WTC11 (cell line): ENCODE data around the gene IFRD2. TPM values are rescaled to one million over a fixed set of nuclear protein-coding genes. Genes with fewer than 3 reads are reported as not detected.

ENCODE experiments used
- ATAC-seq: fragments of 200-7000 bp; cut with Tn5 transposase; 2 replicates; pipeline ENCODE4 v1.10.0; 2021; ENCODE audit warnings: mild to moderate bottlenecking, moderate library complexity
- CTCF ChIA-PET: fragments of 300-600 bp; sonication (Branson Sonifier 250); formaldehyde crosslinking; loops from one replicate; lab custom pipeline; 2021; ENCODE audit warnings: antibody characterized with exemption; lab: Charles Lee
- POLR2A ChIA-PET: fragments of 350-600 bp; sonication (Branson Sonifier 250); formaldehyde crosslinking; loops from one replicate; lab custom pipeline; 2021; ENCODE audit warnings: antibody characterized with exemption; lab: Charles Lee
- DNase-seq: peaks from one replicate; pipeline ENCODE4 v3.0.0; 2021; ENCODE audit warnings: low spot score
- H3K27ac Mint-ChIP-seq: 2 replicates; pipeline ENCODE4 v1.8.0; 2021; ENCODE audit warnings: mixed read lengths
- H3K27me3 Mint-ChIP-seq: 2 replicates; pipeline ENCODE4 v1.8.0; 2021; ENCODE audit warnings: low read depth, mild to moderate bottlenecking, moderate library complexity, mixed read lengths
- H3K36me3 Mint-ChIP-seq: 2 replicates; pipeline ENCODE4 v1.8.0; 2021; ENCODE audit warnings: mixed read lengths
- H3K4me1 Mint-ChIP-seq: 2 replicates; pipeline ENCODE4 v1.8.0; 2022; ENCODE audit warnings: mixed read lengths
- H3K4me3 Mint-ChIP-seq: 2 replicates; pipeline ENCODE4 v1.8.0; 2021; ENCODE audit warnings: mild to moderate bottlenecking, moderate library complexity, mixed read lengths
- H3K9me3 Mint-ChIP-seq: 2 replicates; pipeline ENCODE4 v1.8.0; 2021; ENCODE audit warnings: mixed read lengths
- CBFB ChIP-seq: sonication (generic); formaldehyde crosslinking; IDR thresholded peaks from 2 replicates; pipeline ENCODE4 v1.8.1; 2022; ENCODE audit warnings: mild to moderate bottlenecking, low read depth, missing genetic modification reagents
- CREM ChIP-seq: sonication (generic); formaldehyde crosslinking; IDR thresholded peaks from 2 replicates; pipeline ENCODE4 v1.8.1; 2022; ENCODE audit warnings: mild to moderate bottlenecking, missing genetic modification reagents, moderate library complexity
- ELF4 ChIP-seq: sonication (generic); formaldehyde crosslinking; IDR thresholded peaks from 2 replicates; pipeline ENCODE4 v1.8.1; 2022; ENCODE audit warnings: low read depth, mild to moderate bottlenecking, moderate library complexity, missing genetic modification reagents
- ESRRA ChIP-seq: sonication (generic); formaldehyde crosslinking; IDR thresholded peaks from 2 replicates; pipeline ENCODE4 v1.8.1; 2022; ENCODE audit warnings: mild to moderate bottlenecking, missing genetic modification reagents, borderline replicate concordance
- ETV6 ChIP-seq: sonication (generic); formaldehyde crosslinking; IDR thresholded peaks from 2 replicates; pipeline ENCODE4 v1.8.1; 2022; ENCODE audit warnings: mild to moderate bottlenecking, missing genetic modification reagents
- FOXP1 ChIP-seq: sonication (generic); formaldehyde crosslinking; IDR thresholded peaks from 2 replicates; pipeline ENCODE4 v1.8.0; 2022; ENCODE audit warnings: missing genetic modification reagents, mild to moderate bottlenecking, moderate library complexity, borderline replicate concordance
- IRF2 ChIP-seq: sonication (generic); formaldehyde crosslinking; IDR thresholded peaks from 2 replicates; pipeline ENCODE4 v1.8.0; 2022; ENCODE audit warnings: low read depth, missing genetic modification reagents, borderline replicate concordance
- MAX ChIP-seq: sonication (generic); formaldehyde crosslinking; IDR thresholded peaks from 2 replicates; pipeline ENCODE4 v1.8.0; 2022; ENCODE audit warnings: mild to moderate bottlenecking, missing genetic modification reagents
- OVOL2 ChIP-seq: fragments of 250-450 bp; sonication (Bioruptor Pico); IDR thresholded peaks from 2 replicates; pipeline ENCODE4 v1.9.0; 2021; ENCODE audit warnings: mild to moderate bottlenecking, borderline replicate concordance
- RELA ChIP-seq: sonication (generic); formaldehyde crosslinking; IDR thresholded peaks from 2 replicates; pipeline ENCODE4 v1.8.1; 2022; ENCODE audit warnings: missing genetic modification reagents, mild to moderate bottlenecking, borderline replicate concordance
- TCF7 ChIP-seq: sonication (generic); formaldehyde crosslinking; IDR thresholded peaks from 2 replicates; pipeline ENCODE4 v1.8.0; 2022; ENCODE audit warnings: mild to moderate bottlenecking, low read depth, missing genetic modification reagents, moderate library complexity
- TP53 ChIP-seq: sonication (generic); formaldehyde crosslinking; IDR thresholded peaks from 2 replicates; pipeline ENCODE4 v1.8.1; 2023; ENCODE audit warnings: mild to moderate bottlenecking, missing genetic modification reagents
- ZMAT4 ChIP-seq: fragments of 250-450 bp; sonication (Bioruptor Pico); IDR thresholded peaks from 2 replicates; pipeline ENCODE4 v1.9.0; 2021; ENCODE audit warnings: mild to moderate bottlenecking
- ZNF121 ChIP-seq: sonication (generic); formaldehyde crosslinking; IDR thresholded peaks from 2 replicates; pipeline ENCODE4 v1.8.0; 2023; ENCODE audit warnings: missing genetic modification reagents
- ZNF263 ChIP-seq: sonication (generic); formaldehyde crosslinking; IDR thresholded peaks from 2 replicates; pipeline ENCODE4 v1.8.1; 2022; ENCODE audit warnings: low read depth, mild to moderate bottlenecking, moderate library complexity, missing genetic modification reagents
- ZNF396 ChIP-seq: fragments of 250-450 bp; sonication (Bioruptor Pico); IDR thresholded peaks from 2 replicates; pipeline ENCODE4 v1.8.0; 2021; ENCODE audit warnings: mild to moderate bottlenecking, moderate library complexity, borderline replicate concordance
- ZNF416 ChIP-seq: fragments of 250-450 bp; sonication (Bioruptor Pico); IDR thresholded peaks from 2 replicates; pipeline ENCODE4 v1.9.0; 2021; ENCODE audit warnings: mild to moderate bottlenecking, inconsistent platforms
- ZNF512 ChIP-seq: sonication (generic); formaldehyde crosslinking; IDR thresholded peaks from 2 replicates; pipeline ENCODE4 v1.8.1; 2022; ENCODE audit warnings: missing genetic modification reagents, borderline replicate concordance
- total RNA-seq: library from RNA; stranded (reverse); gene quantifications from 3 replicates; pipeline ENCODE4 v1.2.3, GENCODE V29; 2021

Gene IFRD2
- total RNA-seq, 1 experiment from 2014 or later, result 92.0 TPM

- TF ChIP-seq RELA (CRISPR knock-in tag) (peak; percentile 71; the same call in 1 of the 2 replicates), ETV6 (CRISPR knock-in tag) (no peak; the same call in 1 of the 2 replicates), FOXP1 (CRISPR knock-in tag) (peak; percentile 79; the same call in 1 of the 2 replicates), MAX (CRISPR knock-in tag) (peak; percentile 42; the same call in 1 of the 2 replicates), TP53 (CRISPR knock-in tag) (peak; percentile 52; the same call in 1 of the 2 replicates), ZNF263 (CRISPR knock-in tag) (0 out of 2 replicates have a peak, but pooled peaks have one; percentile 13)
These were observed 28.7 kb upstream of the IFRD2 start (continued) for GRCh38 chr3:50320853-50321335.

GRCh38 chr3:50319894-50320625, 27.8 kb upstream of the IFRD2 start:
- Mint-ChIP-seq H3K27ac (peak overlapping the region; percentile 44; the same call in 1 of the 2 replicates), H3K36me3 (peaks cover 36% of the 10 kb centered on the region), H3K9me3 (no peaks in the 10 kb centered on the region), H3K27me3 (no peaks in the 10 kb centered on the region), H3K4me1 (peaks cover 40% of the 10 kb centered on the region), H3K4me3 (peak overlapping the region; percentile 93)
- no peak for DNase-seq
- no peak for ATAC-seq
- CTCF ChIA-PET, result interaction anchor here (0.7 to 5.5 kb wide), 10 partner anchors 8 to 292 kb away, joined by 3 to 95 read pairs (median 4); partner anchors contain the start of genes CISH, HYAL1, HYAL3 and IFRD2
- POLR2A ChIA-PET, result no interaction called here
- 0 out of 2 replicates have a peak, but pooled peaks have one; percentile 4 for TF ChIP-seq ZNF121 (CRISPR knock-in tag)
- no peak for TF ChIP-seq ZNF396

- Mint-ChIP-seq H3K27me3 (no peaks in the 10 kb centered on the region), H3K4me3 (peak overlapping the region; percentile 93), H3K4me1 (peaks cover 34% of the 10 kb centered on the region), H3K27ac (no peak overlapping the region), H3K36me3 (peaks cover 38% of the 10 kb centered on the region), H3K9me3 (no peaks in the 10 kb centered on the region)
- POLR2A ChIA-PET, result no interaction called here
- ATAC-seq, result no peak
- TF ChIP-seq IRF2 (CRISPR knock-in tag) (no peak), CBFB (CRISPR knock-in tag) (no peak), ZNF512 (CRISPR knock-in tag) (no peak), ZNF121 (CRISPR knock-in tag) (no peak), CREM (no peak), TCF7 (CRISPR knock-in tag) (no peak), ESRRA (CRISPR knock-in tag) (no peak), ZMAT4 (CRISPR knock-in tag) (no peak), ELF4 (no peak), ZNF416 (CRISPR knock-in tag) (no peak), OVOL2 (no peak)
- CTCF ChIA-PET, result interaction anchor here (0.6 to 2.1 kb wide), 7 partner anchors 9 to 409 kb away, joined by 3 to 6 read pairs (median 3); partner anchors contain the start of genes HYAL1 and IFRD2
- DNase-seq, result no peak
These were observed 27.1 kb upstream of the IFRD2 start for GRCh38 chr3:50319181-50319893.
